Progenitor cell of endocrine pancreas (in vitro differentiated cells): ENCODE results near the gene NTN1. TPM values are rescaled to one million over a fixed set of nuclear protein-coding genes. Genes with fewer than 3 reads are reported as not detected.

Source experiments
- DNase-seq: peaks from one replicate; pipeline ENCODE4 v3.0.0; 2021; ENCODE audit warnings: low spot score; ENCODE audit not compliant: unreplicated experiment
- H3K27ac Mint-ChIP-seq: 2 replicates; pipeline ENCODE4 v1.8.0; 2021; ENCODE audit warnings: mild to moderate bottlenecking, moderate library complexity, mixed read lengths
- H3K27me3 Mint-ChIP-seq: 2 replicates; pipeline ENCODE4 v1.8.0; 2021; ENCODE audit warnings: mixed read lengths
- H3K36me3 Mint-ChIP-seq: 2 replicates; pipeline ENCODE4 v1.8.0; 2022; ENCODE audit warnings: mixed read lengths; ENCODE audit not compliant: insufficient read depth
- H3K4me1 Mint-ChIP-seq: 2 replicates; pipeline ENCODE4 v1.8.0; 2021; ENCODE audit warnings: low read depth, mixed read lengths
- H3K4me3 Mint-ChIP-seq: 2 replicates; pipeline ENCODE4 v1.8.0; 2021; ENCODE audit warnings: low read depth, mild to moderate bottlenecking, moderate library complexity, mixed read lengths
- H3K9me3 Mint-ChIP-seq: 2 replicates; pipeline ENCODE4 v1.8.0; 2021; ENCODE audit warnings: low read depth, mixed read lengths
- total RNA-seq: library from RNA; stranded (reverse); gene quantifications from 2 replicates; pipeline ENCODE4 v1.2.1, GENCODE V29; 2021
- TF ChIP-seq, protein P1 (sequence below): fragments of 200-600 bp; sonication (generic); IDR thresholded peaks from one replicate; pipeline ENCODE4 v1.5.0; 2021; ENCODE audit warnings: antibody characterized with exemption, mild to moderate bottlenecking; ENCODE audit not compliant: unreplicated experiment

Gene NTN1
- total RNA-seq, 1 donor from 2014 or later: 4.4 TPM

DNA sequence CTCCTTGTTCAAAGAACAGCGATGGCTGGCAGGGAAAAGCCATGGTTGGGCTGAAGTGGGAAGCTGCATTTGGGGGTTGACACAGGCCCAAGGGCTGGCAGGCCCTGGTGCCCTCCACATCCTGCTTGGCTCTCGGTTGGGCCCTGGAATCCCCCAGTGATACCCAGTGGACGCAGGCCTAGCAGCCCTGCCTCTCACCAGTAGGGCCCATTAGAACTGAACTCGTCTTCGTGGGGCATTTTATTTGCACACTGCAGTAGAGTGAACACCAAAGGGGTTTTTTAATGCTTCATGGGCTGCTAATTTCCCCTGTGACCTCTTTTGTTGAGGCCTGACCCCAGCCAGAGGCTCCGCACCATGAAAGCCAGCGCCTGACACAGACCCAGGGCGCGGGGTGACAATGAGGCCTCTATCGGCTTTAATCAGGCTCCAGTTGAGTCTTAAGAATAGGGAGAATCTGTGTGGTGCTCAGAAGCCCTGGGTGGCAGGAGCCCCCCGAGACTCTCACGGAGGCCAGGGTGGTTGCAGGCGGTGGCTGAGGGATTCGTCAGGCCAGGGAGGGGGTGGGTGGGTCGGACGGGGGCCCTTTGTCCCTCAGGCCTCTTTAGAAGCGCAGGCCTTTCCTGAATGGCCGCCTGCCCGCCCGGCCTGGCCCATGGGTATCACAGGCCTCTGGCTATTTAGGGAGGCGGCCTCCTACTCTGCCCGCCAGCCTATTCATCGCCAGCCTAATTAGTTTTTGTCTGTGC, 199.3 kb downstream of the NTN1 start:
- H3K9me3 Mint-ChIP-seq: peaks cover 11% of the 10 kb centered on the region
- H3K27me3 Mint-ChIP-seq: peaks cover 22% of the 10 kb centered on the region
- H3K36me3 Mint-ChIP-seq: peaks cover 5% of the 10 kb centered on the region
- TF ChIP-seq, protein P1, sequence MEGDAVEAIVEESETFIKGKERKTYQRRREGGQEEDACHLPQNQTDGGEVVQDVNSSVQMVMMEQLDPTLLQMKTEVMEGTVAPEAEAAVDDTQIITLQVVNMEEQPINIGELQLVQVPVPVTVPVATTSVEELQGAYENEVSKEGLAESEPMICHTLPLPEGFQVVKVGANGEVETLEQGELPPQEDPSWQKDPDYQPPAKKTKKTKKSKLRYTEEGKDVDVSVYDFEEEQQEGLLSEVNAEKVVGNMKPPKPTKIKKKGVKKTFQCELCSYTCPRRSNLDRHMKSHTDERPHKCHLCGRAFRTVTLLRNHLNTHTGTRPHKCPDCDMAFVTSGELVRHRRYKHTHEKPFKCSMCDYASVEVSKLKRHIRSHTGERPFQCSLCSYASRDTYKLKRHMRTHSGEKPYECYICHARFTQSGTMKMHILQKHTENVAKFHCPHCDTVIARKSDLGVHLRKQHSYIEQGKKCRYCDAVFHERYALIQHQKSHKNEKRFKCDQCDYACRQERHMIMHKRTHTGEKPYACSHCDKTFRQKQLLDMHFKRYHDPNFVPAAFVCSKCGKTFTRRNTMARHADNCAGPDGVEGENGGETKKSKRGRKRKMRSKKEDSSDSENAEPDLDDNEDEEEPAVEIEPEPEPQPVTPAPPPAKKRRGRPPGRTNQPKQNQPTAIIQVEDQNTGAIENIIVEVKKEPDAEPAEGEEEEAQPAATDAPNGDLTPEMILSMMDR: no peak
- H3K4me3 Mint-ChIP-seq: no peak overlapping the region
- DNase-seq: no peak
- H3K4me1 Mint-ChIP-seq: peaks cover 7% of the 10 kb centered on the region
- peak overlapping the region; percentile 37 for H3K27ac Mint-ChIP-seq

GRCh38 chr17:9221147-9221921, 200.0 kb downstream of the NTN1 start:
- Mint-ChIP-seq H3K27ac (peak overlapping the region; percentile 37), H3K27me3 (peaks cover 22% of the 10 kb centered on the region), H3K4me3 (no peak overlapping the region), H3K9me3 (peaks cover 3% of the 10 kb centered on the region), H3K4me1 (peaks cover 7% of the 10 kb centered on the region), H3K36me3 (no peaks in the 10 kb centered on the region)
- DNase-seq: no peak
- TF ChIP-seq, protein P1: no peak

DNA sequence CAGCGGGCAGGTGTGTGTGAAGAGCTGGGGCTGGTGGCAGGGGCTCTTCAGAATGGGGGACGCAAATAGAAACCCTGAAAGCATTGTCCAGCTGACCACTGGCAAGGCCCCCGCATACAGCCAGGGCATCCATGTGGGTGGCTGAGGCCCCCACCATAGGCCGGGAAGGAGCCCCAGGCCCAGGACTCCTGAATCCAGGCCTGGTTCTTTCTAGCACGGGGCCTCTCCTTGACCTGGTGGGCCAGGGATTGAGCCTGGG, 200.5 kb downstream of the NTN1 start:
- Mint-ChIP-seq H3K4me3 (no peak overlapping the region), H3K27ac (no peak overlapping the region), H3K36me3 (no peaks in the 10 kb centered on the region), H3K9me3 (no peaks in the 10 kb centered on the region), H3K27me3 (peaks cover 22% of the 10 kb centered on the region), H3K4me1 (peaks cover 7% of the 10 kb centered on the region)
- TF ChIP-seq, protein P1: no peak
- no peak for DNase-seq

- H3K27ac Mint-ChIP-seq: no peak overlapping the region
- no peak for DNase-seq
- no peaks in the 10 kb centered on the region for H3K9me3 Mint-ChIP-seq
- peaks cover 2% of the 10 kb centered on the region for H3K4me1 Mint-ChIP-seq
- H3K4me3 Mint-ChIP-seq: no peak overlapping the region
- peaks cover 22% of the 10 kb centered on the region for H3K27me3 Mint-ChIP-seq
- no peaks in the 10 kb centered on the region for H3K36me3 Mint-ChIP-seq
- TF ChIP-seq, protein P1: no peak
Measured at GRCh38 chr17:9223531-9223930, 202.2 kb downstream of the NTN1 start.

DNA sequence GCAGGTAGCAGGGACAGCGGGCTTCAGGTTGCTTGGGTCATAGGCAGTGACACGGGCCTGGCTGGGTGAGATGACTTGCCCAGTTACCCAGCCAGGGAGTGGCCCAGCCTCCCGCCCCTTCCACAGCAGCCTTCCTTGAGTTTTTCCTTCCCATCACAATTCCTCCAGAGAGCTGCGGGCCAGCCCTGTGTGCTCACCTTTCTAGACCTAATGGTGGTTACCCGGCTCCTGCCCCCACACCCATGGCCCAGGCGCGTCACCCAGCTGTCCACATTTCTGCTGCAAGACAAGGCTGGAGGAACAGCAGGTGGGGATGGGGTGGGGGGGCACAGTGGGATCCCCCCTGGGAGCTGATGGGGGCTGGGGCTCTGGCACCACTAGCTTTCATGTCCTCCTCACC, 203.2 kb downstream of the NTN1 start:
- Mint-ChIP-seq H3K9me3 (no peaks in the 10 kb centered on the region), H3K36me3 (no peaks in the 10 kb centered on the region), H3K27ac (no peak overlapping the region), H3K4me1 (peaks cover 2% of the 10 kb centered on the region), H3K27me3 (peaks cover 25% of the 10 kb centered on the region), H3K4me3 (no peak overlapping the region)
- no peak for DNase-seq
- TF ChIP-seq, protein P1: no peak
